ENCODE measurements around the gene RAD23A. TPM values are rescaled to one million over a fixed set of nuclear protein-coding genes. Genes with fewer than 3 reads are reported as not detected.
A peak's percentile ranks its signal among the peaks of the same experiment; 100 is the strongest.

RAD23A gene
- total and polyA plus RNA-seq, 4 donors, result 37.6 to 109 (median 93.5) TPM

DNA sequence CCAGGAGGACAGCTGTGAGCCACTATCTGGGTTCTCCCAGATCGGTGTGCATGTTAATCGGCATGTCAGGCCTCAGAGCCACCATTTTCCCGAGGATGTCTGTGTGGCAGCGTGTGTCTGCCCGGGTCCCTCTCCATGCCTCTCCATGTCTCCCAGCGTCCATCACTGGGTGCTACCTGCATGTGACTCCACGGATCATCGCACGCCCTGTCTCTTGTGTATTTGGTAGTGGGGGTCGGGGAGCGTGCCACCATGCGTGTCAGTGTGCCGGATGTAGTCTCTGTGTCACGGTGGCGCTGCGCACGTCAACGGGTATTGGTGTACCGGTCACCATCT, 55.5 kb downstream of the RAD23A start:
- no peak for DNase-seq (ENCODE audit: low read depth in 4 of 6, low spot score in 6 of 6)
- peaks cover 97% of the 10 kb centered on the region for H3K4me1 ChIP-seq (ENCODE audit: control insufficient read depth, insufficient read depth, low read length)
- peaks cover 45% of the 10 kb centered on the region for H3K36me3 ChIP-seq (ENCODE audit: control insufficient read depth, insufficient read depth, low read length)
- H3K27ac ChIP-seq (ENCODE audit: low read depth, low read length), result peak overlapping the region; percentile 94
- WGBS (ENCODE audit: insufficient coverage), result 74% methylated on average over 16 of the region's 19 CpGs
- H3K9me3 ChIP-seq (ENCODE audit: control insufficient read depth, insufficient read depth, low read length), result no peaks in the 10 kb centered on the region
- no peak overlapping the region for H3K4me3 ChIP-seq (ENCODE audit: low read depth, low read length)
- H3K27me3 ChIP-seq (ENCODE audit: control insufficient read depth, insufficient read depth, low read length), result peaks cover 9% of the 10 kb centered on the region

- H3K27me3 ChIP-seq (ENCODE audit: control insufficient read depth, insufficient read depth, low read length), result peaks cover 12% of the 10 kb centered on the region
- H3K4me1 ChIP-seq (ENCODE audit: control insufficient read depth, insufficient read depth, low read length), result peaks cover 99% of the 10 kb centered on the region
- peaks cover 44% of the 10 kb centered on the region for H3K36me3 ChIP-seq (ENCODE audit: control insufficient read depth, insufficient read depth, low read length)
- H3K4me3 ChIP-seq (ENCODE audit: low read depth, low read length), result peak overlapping the region; percentile 18
- H3K27ac ChIP-seq (ENCODE audit: low read depth, low read length), result peak overlapping the region; percentile 94
- H3K9me3 ChIP-seq (ENCODE audit: control insufficient read depth, insufficient read depth, low read length), result no peaks in the 10 kb centered on the region
- peak in 1 of 6 donors; percentile 59 for DNase-seq (ENCODE audit: low read depth in 4 of 6, low spot score in 6 of 6)
- WGBS (ENCODE audit: insufficient coverage), result 43% methylated on average over 41 of the region's 41 CpGs
Measured at GRCh38 chr19:13001502-13002165, 56.0 kb downstream of the RAD23A start.

- no peaks in the 10 kb centered on the region for H3K9me3 ChIP-seq (ENCODE audit: control insufficient read depth, insufficient read depth, low read length)
- peaks cover 16% of the 10 kb centered on the region for H3K27me3 ChIP-seq (ENCODE audit: control insufficient read depth, insufficient read depth, low read length)
- peaks cover 37% of the 10 kb centered on the region for H3K36me3 ChIP-seq (ENCODE audit: control insufficient read depth, insufficient read depth, low read length)
- WGBS (ENCODE audit: insufficient coverage), result 21% methylated on average over 26 of the region's 29 CpGs
- peak overlapping the region; percentile 94 for H3K27ac ChIP-seq (ENCODE audit: low read depth, low read length)
- DNase-seq (ENCODE audit: low read depth in 4 of 6, low spot score in 6 of 6), result peak in 5 of 6 donors; percentile 82 to 99 (median 89)
- peaks cover 99% of the 10 kb centered on the region for H3K4me1 ChIP-seq (ENCODE audit: control insufficient read depth, insufficient read depth, low read length)
- H3K4me3 ChIP-seq (ENCODE audit: low read depth, low read length), result peak overlapping the region; percentile 18
Measured at GRCh38 chr19:13002166-13002898, 56.7 kb downstream of the RAD23A start.

- Histone ChIP-seq H3K36me3 (ENCODE audit: control insufficient read depth, insufficient read depth, low read length) (peaks cover 32% of the 10 kb centered on the region), H3K4me1 (ENCODE audit: control insufficient read depth, insufficient read depth, low read length) (peaks cover 99% of the 10 kb centered on the region), H3K9me3 (ENCODE audit: control insufficient read depth, insufficient read depth, low read length) (no peaks in the 10 kb centered on the region), H3K27ac (ENCODE audit: low read depth, low read length) (peak overlapping the region; percentile 94), H3K4me3 (ENCODE audit: low read depth, low read length) (no peak overlapping the region), H3K27me3 (ENCODE audit: control insufficient read depth, insufficient read depth, low read length) (peaks cover 14% of the 10 kb centered on the region)
- DNase-seq (ENCODE audit: low read depth in 4 of 6, low spot score in 6 of 6), result peak in 1 of 6 donors; percentile 83
- WGBS (ENCODE audit: insufficient coverage), result 57% methylated on average over 12 of the region's 15 CpGs
Measured at GRCh38 chr19:13003081-13003480, 57.4 kb downstream of the RAD23A start.

Small RNA genes lying within 50 kb of the gene (small RNA-seq; reads per million reads assigned to genes)
- gene MIR5695 (ENCODE audit: low replicate concordance) (0.53 reads per million, percentile 58 among the genes with 10 or more reads in this experiment), gene MIR6515 (ENCODE audit: low replicate concordance) (not detected)

Other genes starting within 250 kb of the RAD23A start
- 10 to 100 TPM in 1 of 2 donors, 1 to 10 TPM in 1; 6.2 to 15.8 TPM for gene FBXW9, start 249.2 kb upstream of the RAD23A start, total RNA-seq
- gene FBXW9, start 249.2 kb upstream of the RAD23A start, polyA plus RNA-seq (ENCODE audit: insufficient read length in 2 of 2), result 10 to 100 TPM; 21.1 to 21.7 TPM
- 10 to 100 TPM; 40.9 to 66.8 TPM for gene TNPO2, start 221.9 kb upstream of the RAD23A start, total RNA-seq
- gene TNPO2, start 221.9 kb upstream of the RAD23A start, polyA plus RNA-seq (ENCODE audit: insufficient read length in 2 of 2), result 100 to 1,000 TPM; 146 to 155 TPM
- gene TRIR, start 211.2 kb upstream of the RAD23A start, total RNA-seq, result 100 to 1,000 TPM in 1 of 2 donors, 10 to 100 TPM in 1; 77.6 to 205 TPM
- gene TRIR, start 211.2 kb upstream of the RAD23A start, polyA plus RNA-seq (ENCODE audit: insufficient read length in 2 of 2), result 100 to 1,000 TPM; 220 to 224 TPM
- 10 to 100 TPM; 50.9 to 84.4 TPM for gene GET3, start 208.4 kb upstream of the RAD23A start, total RNA-seq
- gene GET3, start 208.4 kb upstream of the RAD23A start, polyA plus RNA-seq (ENCODE audit: insufficient read length in 2 of 2), result 100 to 1,000 TPM; 119 to 120 TPM
- gene BEST2, start 194.1 kb upstream of the RAD23A start, total RNA-seq, result not detected
- gene BEST2, start 194.1 kb upstream of the RAD23A start, polyA plus RNA-seq (ENCODE audit: insufficient read length in 2 of 2), result under 1 TPM in 1 of 2 donors, not detected in 1; 0.24 TPM
- gene HOOK2, start 170.3 kb upstream of the RAD23A start, total RNA-seq, result 10 to 100 TPM; 16.4 to 25.2 TPM
- 10 to 100 TPM; 40.0 to 65.2 TPM for gene HOOK2, start 170.3 kb upstream of the RAD23A start, polyA plus RNA-seq (ENCODE audit: insufficient read length in 2 of 2)
- gene JUNB, start 154.4 kb upstream of the RAD23A start, total RNA-seq, result 100 to 1,000 TPM in 1 of 2 donors, 10 to 100 TPM in 1; 90.7 to 119 TPM
- 10 to 100 TPM; 23.3 to 52.2 TPM for gene JUNB, start 154.4 kb upstream of the RAD23A start, polyA plus RNA-seq (ENCODE audit: insufficient read length in 2 of 2)
- gene PRDX2, start 144.1 kb upstream of the RAD23A start, total RNA-seq, result 100 to 1,000 TPM; 280 to 444 TPM
- gene PRDX2, start 144.1 kb upstream of the RAD23A start, polyA plus RNA-seq (ENCODE audit: insufficient read length in 2 of 2), result 100 to 1,000 TPM; 435 to 476 TPM
- gene THSD8, start 143.8 kb upstream of the RAD23A start, total RNA-seq, result 1 to 10 TPM in 1 of 2 donors, not detected in 1; 8.7 TPM
- gene THSD8, start 143.8 kb upstream of the RAD23A start, polyA plus RNA-seq (ENCODE audit: insufficient read length in 2 of 2), result 1 to 10 TPM; 5.9 to 6.5 TPM
- 10 to 100 TPM; 11.3 to 18.0 TPM for gene RNASEH2A, start 139.3 kb upstream of the RAD23A start, total RNA-seq
- gene RNASEH2A, start 139.3 kb upstream of the RAD23A start, polyA plus RNA-seq (ENCODE audit: insufficient read length in 2 of 2), result 10 to 100 TPM; 28.0 to 32.0 TPM
- 1 to 10 TPM; 1.1 to 1.8 TPM for gene RTBDN, start 111.3 kb upstream of the RAD23A start, total RNA-seq
- gene RTBDN, start 111.3 kb upstream of the RAD23A start, polyA plus RNA-seq (ENCODE audit: insufficient read length in 2 of 2), result 1 to 10 TPM; 5.8 to 6.8 TPM
- gene MAST1, start 107.3 kb upstream of the RAD23A start, total RNA-seq, result 10 to 100 TPM; 12.2 to 39.1 TPM
- gene MAST1, start 107.3 kb upstream of the RAD23A start, polyA plus RNA-seq (ENCODE audit: insufficient read length in 2 of 2), result 100 to 1,000 TPM in 1 of 2 donors, 10 to 100 TPM in 1; 87.0 to 112 TPM
- gene DNASE2, start 64.4 kb upstream of the RAD23A start, total RNA-seq, result 10 to 100 TPM; 11.7 to 19.7 TPM
- gene DNASE2, start 64.4 kb upstream of the RAD23A start, polyA plus RNA-seq (ENCODE audit: insufficient read length in 2 of 2), result 10 to 100 TPM; 23.6 TPM
- 1 to 10 TPM; 2.1 to 3.2 TPM for gene KLF1, start 58.7 kb upstream of the RAD23A start, total RNA-seq
- under 1 TPM; 0.42 to 0.57 TPM for gene KLF1, start 58.7 kb upstream of the RAD23A start, polyA plus RNA-seq (ENCODE audit: insufficient read length in 2 of 2)
- gene GCDH, start 54.7 kb upstream of the RAD23A start, total RNA-seq, result 10 to 100 TPM; 22.9 to 30.1 TPM
- gene GCDH, start 54.7 kb upstream of the RAD23A start, polyA plus RNA-seq (ENCODE audit: insufficient read length in 2 of 2), result 10 to 100 TPM; 36.1 to 45.1 TPM
- under 1 TPM in 1 of 2 donors, not detected in 1; 0.88 TPM for gene SYCE2, start 26.6 kb upstream of the RAD23A start, total RNA-seq
- gene SYCE2, start 26.6 kb upstream of the RAD23A start, polyA plus RNA-seq (ENCODE audit: insufficient read length in 2 of 2), result 1 to 10 TPM; 5.3 to 6.0 TPM
- 10 to 100 TPM; 41.3 to 54.1 TPM for gene FARSA, start 12.2 kb upstream of the RAD23A start, total RNA-seq
- gene FARSA, start 12.2 kb upstream of the RAD23A start, polyA plus RNA-seq (ENCODE audit: insufficient read length in 2 of 2), result 10 to 100 TPM; 74.0 to 80.6 TPM
- gene CALR, start 7.3 kb upstream of the RAD23A start, total RNA-seq, result 100 to 1,000 TPM; 452 to 872 TPM
- gene CALR, start 7.3 kb upstream of the RAD23A start, polyA plus RNA-seq (ENCODE audit: insufficient read length in 2 of 2), result 100 to 1,000 TPM; 521 to 592 TPM
- gene GADD45GIP1, start 11.4 kb downstream of the RAD23A start, total RNA-seq, result 10 to 100 TPM in 1 of 2 donors, 1 to 10 TPM in 1; 9.7 to 24.2 TPM
- gene GADD45GIP1, start 11.4 kb downstream of the RAD23A start, polyA plus RNA-seq (ENCODE audit: insufficient read length in 2 of 2), result 10 to 100 TPM; 50.3 to 55.6 TPM
- under 1 TPM in 1 of 2 donors, not detected in 1; 0.28 TPM for gene DAND5, start 23.7 kb downstream of the RAD23A start, total RNA-seq
- gene DAND5, start 23.7 kb downstream of the RAD23A start, polyA plus RNA-seq (ENCODE audit: insufficient read length in 2 of 2), result under 1 TPM; 0.44 to 0.49 TPM
- 10 to 100 TPM; 53.3 to 61.8 TPM for gene NFIX, start 49.6 kb downstream of the RAD23A start, total RNA-seq
- 100 to 1,000 TPM; 175 to 198 TPM for gene NFIX, start 49.6 kb downstream of the RAD23A start, polyA plus RNA-seq (ENCODE audit: insufficient read length in 2 of 2)
- 10 to 100 TPM in 1 of 2 donors, 1 to 10 TPM in 1; 8.8 to 11.0 TPM for gene LYL1, start 157.0 kb downstream of the RAD23A start, total RNA-seq
- 1 to 10 TPM; 7.7 TPM for gene LYL1, start 157.0 kb downstream of the RAD23A start, polyA plus RNA-seq (ENCODE audit: insufficient read length in 2 of 2)
- 10 to 100 TPM; 11.8 to 26.2 TPM for gene TRMT1, start 170.9 kb downstream of the RAD23A start, total RNA-seq
- gene TRMT1, start 170.9 kb downstream of the RAD23A start, polyA plus RNA-seq (ENCODE audit: insufficient read length in 2 of 2), result 10 to 100 TPM; 38.7 to 47.5 TPM
- 10 to 100 TPM; 13.3 to 23.3 TPM for gene NACC1, start 172.4 kb downstream of the RAD23A start, total RNA-seq
- gene NACC1, start 172.4 kb downstream of the RAD23A start, polyA plus RNA-seq (ENCODE audit: insufficient read length in 2 of 2), result 10 to 100 TPM; 44.7 to 45.7 TPM
- 10 to 100 TPM; 25.5 to 58.0 TPM for gene STX10, start 204.5 kb downstream of the RAD23A start, total RNA-seq
- 10 to 100 TPM; 69.4 to 71.3 TPM for gene STX10, start 204.5 kb downstream of the RAD23A start, polyA plus RNA-seq (ENCODE audit: insufficient read length in 2 of 2)
- gene IER2, start 204.5 kb downstream of the RAD23A start, total RNA-seq, result 10 to 100 TPM; 12.6 to 25.5 TPM
- 10 to 100 TPM; 38.1 to 56.2 TPM for gene IER2, start 204.5 kb downstream of the RAD23A start, polyA plus RNA-seq (ENCODE audit: insufficient read length in 2 of 2)